PFSK-1 (cell line): ENCODE measurements around the gene CACNG7.

ENCODE experiments used
- FOXP2 ChIP-seq: optimal IDR thresholded peaks from 2 replicates; pipeline ENCODE3; 2011; ENCODE audit warnings: borderline replicate concordance, control low read depth, inconsistent platforms; ENCODE audit not compliant: insufficient read depth; ENCODE audit errors: extremely low read length, extremely low read depth
- POLR2AphosphoS5 ChIP-seq: IDR thresholded peaks from 2 replicates; pipeline ENCODE4 v1.6.1; 2012; ENCODE audit warnings: low read depth, mild to moderate bottlenecking, control low read depth, low read length, moderate library complexity
- SIN3A ChIP-seq: IDR thresholded peaks from 2 replicates; pipeline ENCODE4 v1.6.1; 2012; ENCODE audit warnings: mild to moderate bottlenecking, low read length, moderate library complexity, borderline replicate concordance; ENCODE audit not compliant: insufficient read depth
- TAF1 ChIP-seq: IDR thresholded peaks from 2 replicates; pipeline ENCODE4 v1.6.1; 2012; ENCODE audit warnings: low read length, control low read depth, borderline replicate concordance; ENCODE audit not compliant: insufficient read depth
- TF ChIP-seq, protein P1 (sequence below), 2 experiments: IDR thresholded peaks; 2 replicates each; pipeline versions ENCODE4 v1.6.1 to v1.8.0; 2011 to 2012; ENCODE audit warnings: low read depth in 2 of 2, low read length in 2 of 2, control low read depth in 1 of 2, inconsistent platforms in 1 of 2, mild to moderate bottlenecking in 1 of 2, moderate library complexity in 1 of 2; ENCODE audit not compliant: insufficient read depth in 1 of 2

DNA sequence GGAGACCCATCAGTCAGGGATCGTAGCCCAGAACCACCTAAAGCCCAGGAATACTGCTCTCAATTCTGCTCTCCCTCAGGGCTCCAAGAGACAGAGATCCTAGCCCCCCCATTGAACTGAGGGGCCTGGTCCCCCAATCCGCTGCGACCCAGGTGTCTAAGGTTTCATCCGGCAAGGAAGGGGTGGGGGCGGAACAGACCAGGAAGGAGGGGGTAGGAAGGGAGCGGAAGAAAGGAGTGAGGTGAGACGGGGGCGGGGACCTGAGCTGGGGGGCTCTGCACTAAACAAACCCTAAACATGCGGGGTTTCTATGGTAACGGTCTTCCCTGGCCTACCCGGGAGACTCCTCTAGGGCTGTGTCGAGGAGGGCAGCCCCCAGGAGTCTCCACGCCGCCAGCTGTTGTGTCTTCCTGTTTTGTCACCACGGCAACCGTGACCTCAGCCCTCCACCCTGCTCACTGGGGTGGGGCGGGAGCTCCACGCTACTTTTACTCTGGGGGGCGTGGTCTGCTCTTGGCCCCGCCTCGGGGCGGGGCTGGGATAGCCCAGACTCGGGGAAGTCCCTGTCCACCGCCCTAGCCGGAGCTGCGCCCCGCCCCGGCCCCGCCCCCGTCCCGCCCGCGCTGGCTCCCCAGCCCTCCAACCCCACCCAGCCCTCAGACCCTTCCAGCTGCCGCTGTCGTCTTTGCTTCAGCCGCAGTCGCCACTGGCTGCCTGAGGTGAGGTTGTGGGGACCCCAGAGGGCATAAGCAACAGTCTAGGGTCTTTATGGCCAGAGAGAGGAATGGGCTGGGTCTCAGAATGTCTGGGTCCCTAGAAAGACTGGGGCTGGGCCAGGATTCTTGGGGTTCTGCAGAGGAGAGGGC is 41.6 kb upstream of the CACNG7 start, which contains the start of gene MYADM:
- no peak for TF ChIP-seq POLR2AphosphoS5
- no peak for TF ChIP-seq TAF1
- TF ChIP-seq, protein P1, sequence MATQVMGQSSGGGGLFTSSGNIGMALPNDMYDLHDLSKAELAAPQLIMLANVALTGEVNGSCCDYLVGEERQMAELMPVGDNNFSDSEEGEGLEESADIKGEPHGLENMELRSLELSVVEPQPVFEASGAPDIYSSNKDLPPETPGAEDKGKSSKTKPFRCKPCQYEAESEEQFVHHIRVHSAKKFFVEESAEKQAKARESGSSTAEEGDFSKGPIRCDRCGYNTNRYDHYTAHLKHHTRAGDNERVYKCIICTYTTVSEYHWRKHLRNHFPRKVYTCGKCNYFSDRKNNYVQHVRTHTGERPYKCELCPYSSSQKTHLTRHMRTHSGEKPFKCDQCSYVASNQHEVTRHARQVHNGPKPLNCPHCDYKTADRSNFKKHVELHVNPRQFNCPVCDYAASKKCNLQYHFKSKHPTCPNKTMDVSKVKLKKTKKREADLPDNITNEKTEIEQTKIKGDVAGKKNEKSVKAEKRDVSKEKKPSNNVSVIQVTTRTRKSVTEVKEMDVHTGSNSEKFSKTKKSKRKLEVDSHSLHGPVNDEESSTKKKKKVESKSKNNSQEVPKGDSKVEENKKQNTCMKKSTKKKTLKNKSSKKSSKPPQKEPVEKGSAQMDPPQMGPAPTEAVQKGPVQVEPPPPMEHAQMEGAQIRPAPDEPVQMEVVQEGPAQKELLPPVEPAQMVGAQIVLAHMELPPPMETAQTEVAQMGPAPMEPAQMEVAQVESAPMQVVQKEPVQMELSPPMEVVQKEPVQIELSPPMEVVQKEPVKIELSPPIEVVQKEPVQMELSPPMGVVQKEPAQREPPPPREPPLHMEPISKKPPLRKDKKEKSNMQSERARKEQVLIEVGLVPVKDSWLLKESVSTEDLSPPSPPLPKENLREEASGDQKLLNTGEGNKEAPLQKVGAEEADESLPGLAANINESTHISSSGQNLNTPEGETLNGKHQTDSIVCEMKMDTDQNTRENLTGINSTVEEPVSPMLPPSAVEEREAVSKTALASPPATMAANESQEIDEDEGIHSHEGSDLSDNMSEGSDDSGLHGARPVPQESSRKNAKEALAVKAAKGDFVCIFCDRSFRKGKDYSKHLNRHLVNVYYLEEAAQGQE (IDR thresholded peaks at IDR 0.05; ENCODE audit: insufficient read depth in 1 of 2, low read depth in 2 of 2, low read length in 2 of 2), result no peak
- TF ChIP-seq SIN3A, result no peak
- no peak for TF ChIP-seq FOXP2
